ENCODE measurements around the gene PPP1R14D.

The PPP1R14D gene

DNA sequence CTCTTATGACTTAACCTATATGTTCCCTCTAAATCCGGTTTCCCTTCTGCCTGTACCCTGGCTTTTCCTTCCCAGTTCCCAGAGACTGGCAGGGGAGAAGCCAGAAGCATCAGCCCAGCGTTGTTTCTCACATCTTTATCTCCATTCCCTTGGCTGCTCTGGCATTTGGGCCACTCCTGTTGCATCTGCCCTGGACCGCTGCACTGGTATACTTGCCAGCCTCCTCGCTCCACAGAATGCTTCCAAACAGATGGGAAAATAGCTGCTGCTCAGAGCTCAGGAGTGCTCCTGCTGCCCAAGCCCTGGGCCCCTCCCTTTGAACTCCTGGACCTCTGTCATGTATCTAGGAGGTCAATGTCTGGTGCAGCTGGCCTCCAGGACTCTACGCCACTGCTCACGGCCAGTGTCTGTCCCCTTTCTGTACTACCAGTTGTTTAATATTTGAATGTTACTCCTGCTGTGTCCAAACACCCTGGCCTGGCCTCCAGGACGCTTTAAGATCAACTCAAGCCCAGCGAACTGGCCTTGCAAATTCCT is 22.1 kb upstream of the PPP1R14D start:
- DNase-seq: no peak

DNA sequence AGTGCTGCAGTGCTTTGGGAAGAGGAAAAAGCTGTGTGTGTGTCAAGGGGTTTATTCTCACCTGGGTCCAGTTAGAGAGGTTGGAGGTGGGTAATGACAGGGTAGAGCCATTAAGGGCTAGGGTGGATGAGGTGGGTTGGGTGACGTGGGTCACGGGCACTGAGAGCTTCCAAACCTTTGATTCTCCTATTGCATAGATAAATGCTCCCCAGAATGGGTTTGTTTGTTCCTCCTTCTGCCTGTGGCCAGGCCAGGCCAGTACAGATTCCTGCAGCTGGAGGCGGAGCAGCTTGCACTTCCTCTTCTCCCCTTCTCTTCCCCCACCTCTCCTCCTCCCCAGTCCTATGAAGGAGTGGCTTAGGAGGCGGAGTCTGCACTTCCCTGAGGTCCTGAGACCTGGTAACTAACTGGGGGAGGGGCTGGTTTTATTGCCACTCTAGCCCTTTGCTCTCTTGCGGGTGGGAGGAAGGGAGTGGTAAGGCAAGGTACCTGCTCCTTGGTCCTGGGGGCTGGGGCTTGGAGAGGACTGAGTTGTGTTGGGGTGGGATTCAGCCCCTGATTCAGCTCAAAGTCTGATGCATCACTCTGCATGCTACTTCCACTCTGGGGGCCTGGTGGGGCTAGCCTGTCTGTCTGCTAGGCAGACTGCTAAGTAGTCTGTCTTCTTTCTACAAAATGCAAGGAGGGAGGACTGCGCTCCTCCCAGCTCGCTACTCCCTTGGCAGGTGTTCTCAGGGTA is 18.9 kb upstream of the PPP1R14D start:
- DNase-seq: no peak

DNA sequence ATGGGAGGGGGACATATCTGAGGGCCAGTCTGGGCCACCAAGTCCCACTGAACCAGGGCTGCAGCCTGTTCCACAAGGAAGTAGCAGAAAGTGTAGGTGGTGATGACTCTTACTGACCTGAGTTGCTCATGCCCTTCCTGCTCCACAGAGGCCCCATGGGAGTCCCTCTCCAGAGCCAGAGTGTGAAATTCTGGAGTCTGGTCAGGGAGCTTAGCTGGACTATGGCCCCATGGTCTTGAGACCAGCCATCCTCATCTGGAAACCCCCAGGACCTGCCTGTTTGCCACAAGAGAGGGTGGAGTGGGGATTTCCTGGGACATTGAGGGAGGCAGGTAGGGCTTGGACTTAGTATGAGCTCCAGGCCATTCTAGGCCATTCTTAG is 18.3 kb upstream of the PPP1R14D start:
- DNase-seq: no peak

DNA sequence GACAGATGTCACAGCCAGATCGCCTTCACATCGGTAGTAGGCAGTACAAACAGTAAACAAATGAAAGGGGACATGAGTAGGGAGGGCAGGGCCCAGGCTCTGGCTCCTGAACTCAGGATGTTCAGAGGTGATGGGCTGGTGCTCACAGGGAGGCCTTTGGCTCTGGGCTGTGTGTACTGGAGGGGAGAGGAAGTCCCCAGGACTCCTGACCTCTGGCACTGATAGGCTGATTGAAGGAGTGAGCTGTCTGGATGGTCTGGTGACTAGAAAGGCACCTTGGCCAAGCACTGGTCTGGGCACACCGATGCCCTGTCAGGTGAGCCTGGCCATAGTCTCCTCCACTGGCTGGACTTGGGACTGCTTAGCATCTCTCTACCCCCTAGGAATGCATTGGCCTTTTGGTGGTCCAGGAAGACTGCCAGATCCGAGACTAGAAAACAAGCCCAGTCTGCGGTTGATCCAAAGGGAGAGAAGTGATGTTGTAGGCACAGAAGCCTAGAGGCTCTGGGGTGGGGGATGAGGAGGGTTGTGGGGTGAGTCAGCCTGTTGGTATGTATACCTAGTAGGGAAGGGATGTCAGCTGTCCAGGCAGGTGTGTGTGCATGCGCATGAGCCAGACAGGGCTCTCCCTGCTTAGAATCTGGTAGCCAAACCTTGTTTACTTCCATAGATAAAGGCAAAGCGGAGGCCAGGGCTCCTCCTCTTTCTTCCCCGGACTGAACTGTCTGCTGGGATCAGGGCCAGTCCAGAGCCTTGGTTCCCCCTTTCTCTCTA is 17.2 kb upstream of the PPP1R14D start:
- DNase-seq: no peak

DNA sequence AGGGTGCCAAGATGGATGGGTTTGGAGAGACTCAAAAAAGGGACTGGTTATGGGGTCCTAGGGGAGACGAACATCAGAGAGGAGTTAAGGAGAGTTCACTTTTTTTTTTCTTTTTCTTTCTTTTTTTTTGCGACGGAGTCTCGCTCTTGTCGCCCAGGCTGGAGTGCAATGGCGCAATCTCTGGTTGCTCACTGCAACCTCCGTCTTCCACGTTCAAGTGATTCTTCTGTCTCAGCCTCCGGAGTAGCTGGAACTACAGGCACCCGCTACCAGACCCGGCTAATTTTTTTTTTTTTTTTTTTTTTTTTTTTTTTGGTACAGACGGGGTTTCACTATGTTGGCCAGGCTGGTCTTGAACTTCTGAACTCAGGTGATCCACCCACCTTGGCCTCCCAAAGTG is 16.5 kb upstream of the PPP1R14D start:
- DNase-seq: no peak

DNA sequence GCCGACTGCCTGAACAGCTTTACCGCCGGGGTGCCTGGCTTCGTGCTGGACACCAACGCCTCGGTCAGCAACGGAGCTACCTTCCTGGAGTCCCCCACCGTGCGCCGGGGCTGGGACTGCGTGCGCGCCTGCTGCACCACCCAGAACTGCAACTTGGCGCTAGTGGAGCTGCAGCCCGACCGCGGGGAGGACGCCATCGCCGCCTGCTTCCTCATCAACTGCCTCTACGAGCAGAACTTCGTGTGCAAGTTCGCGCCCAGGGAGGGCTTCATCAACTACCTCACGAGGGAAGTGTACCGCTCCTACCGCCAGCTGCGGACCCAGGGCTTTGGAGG is 16.2 kb upstream of the PPP1R14D start:
- peak; percentile 46 for DNase-seq

DNA sequence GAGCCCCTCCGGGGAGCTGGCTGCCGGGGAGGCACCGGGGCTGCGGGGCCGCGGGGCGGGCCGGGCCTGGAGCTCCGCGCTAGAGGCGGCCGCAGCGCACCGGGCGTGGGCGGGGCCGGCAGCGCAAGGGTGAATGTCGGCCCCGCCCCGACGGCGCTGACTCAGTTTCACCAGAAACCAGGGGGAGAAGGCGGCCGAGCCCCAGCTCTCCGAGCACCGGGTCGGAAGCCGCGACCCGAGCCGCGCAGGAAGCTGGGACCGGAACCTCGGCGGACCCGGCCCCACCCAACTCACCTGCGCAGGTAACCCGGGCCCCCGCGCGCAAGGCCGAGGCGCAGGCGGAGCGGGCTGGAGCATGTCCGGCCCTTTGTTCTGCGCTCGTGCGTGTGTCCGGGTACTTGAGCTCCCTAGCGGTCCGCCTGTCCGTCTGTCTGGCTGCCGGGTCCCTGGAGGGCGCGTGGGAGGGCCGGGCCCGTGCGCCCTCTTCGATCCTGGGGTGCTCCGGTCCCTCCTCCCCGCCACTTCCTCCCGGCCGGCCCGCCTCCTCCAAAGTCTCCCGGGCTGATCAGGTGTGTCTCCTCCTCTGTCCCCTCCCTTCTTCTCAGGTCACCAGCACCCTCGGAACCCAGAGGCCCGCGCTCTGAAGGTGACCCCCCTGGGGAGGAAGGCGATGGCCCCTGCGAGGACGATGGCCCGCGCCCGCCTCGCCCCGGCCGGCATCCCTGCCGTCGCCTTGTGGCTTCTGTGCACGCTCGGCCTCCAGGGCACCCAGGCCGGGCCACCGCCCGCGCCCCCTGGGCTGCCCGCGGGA is 15.6 kb upstream of the PPP1R14D start, which contains the start of gene SPINT1:
Gene SPINT1 (plus strand): TSS at position 164 of the 811 bp plus-strand sequence. CDS start 507 bp downstream, at position 671.
- DNase-seq: peak; percentile 83

DNA sequence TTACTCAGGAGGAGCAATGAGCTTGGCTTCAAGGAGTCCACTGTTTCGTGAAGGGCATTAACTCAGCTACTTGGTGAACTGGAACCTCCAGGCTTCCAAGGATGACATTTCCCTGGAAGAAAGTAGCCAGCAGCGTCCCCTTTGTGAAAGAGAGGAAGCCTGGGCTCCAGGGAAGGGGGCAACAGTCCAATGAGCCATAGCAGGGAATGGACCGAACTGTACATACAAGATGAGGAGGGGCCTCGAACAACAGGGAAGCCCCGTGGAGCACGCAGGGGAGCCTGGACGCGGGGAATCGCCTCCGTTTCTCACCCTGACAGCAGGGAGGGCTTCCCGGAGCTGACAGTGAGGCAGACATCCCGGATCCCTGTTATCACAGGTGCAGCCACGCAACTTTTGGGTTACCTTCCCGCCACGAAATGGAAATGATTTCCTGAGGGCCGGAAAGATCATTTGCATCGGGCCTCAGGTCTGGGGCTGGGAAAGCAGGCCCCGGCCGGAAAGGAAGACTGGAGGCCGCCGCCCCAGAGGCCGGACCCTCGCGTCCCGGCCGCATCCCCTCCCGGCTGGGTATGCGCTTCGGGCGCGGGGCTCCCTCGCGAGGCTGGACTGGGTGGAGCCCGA is 14.9 kb upstream of the PPP1R14D start:
- DNase-seq: no peak

DNA sequence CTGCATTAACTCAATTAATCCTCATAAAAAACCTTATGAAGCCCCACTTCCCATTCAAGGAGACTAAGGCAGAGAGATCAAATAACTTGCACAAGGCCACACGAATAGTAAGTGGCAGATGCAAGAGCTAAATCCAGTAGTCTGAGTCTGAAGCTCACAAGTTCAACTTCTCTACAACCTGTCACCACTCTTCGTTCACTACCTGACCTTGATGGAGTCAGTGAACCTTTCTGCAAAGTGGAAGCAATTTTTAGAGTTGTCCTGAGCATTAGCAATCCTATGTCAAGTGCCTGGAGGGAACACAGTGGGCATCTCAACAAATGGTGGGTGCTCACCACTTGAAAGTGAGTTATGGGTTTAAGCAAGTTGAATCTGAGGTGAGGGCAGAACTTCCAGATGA is 13.2 kb upstream of the PPP1R14D start:
- no peak for DNase-seq

DNA sequence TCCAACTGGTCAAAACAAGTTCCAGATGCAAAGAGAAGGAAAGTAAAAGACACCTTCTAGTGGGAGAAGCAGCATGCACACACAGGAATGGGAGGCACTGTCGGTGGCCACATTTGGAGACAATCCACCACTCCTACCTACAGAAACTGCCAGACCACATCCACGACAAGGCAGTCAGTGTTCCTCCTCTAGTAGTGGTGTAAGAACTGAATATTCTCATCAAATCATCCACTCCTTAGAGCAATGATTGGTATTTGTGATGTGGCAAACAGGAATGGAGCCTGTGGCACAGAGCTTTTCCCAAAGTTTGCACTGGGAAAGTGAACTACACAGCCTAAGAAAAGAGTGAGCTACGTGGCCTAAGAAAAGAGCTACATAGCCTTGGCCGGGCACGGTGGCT is 10.2 kb upstream of the PPP1R14D start:
- DNase-seq: no peak

DNA sequence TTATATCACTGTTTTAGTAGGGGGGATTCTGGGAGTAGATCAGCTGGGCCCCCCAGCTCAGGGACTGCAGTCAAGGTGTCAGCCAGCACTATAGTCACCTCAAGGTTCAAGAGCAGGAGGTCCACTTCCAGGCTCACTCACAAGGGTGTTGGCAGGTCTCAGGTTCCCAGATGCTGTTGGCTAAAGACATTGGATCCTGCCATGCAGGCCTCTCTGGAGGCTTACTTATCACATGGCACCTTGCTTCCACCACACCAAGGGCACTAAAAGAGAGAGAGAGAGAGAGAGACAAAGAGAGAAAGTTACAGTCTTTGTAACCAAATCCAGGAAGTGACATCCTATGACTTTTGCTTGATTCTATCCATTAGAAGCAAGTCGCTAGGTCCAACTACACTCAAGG is 7.5 kb upstream of the PPP1R14D start:
- DNase-seq: no peak

DNA sequence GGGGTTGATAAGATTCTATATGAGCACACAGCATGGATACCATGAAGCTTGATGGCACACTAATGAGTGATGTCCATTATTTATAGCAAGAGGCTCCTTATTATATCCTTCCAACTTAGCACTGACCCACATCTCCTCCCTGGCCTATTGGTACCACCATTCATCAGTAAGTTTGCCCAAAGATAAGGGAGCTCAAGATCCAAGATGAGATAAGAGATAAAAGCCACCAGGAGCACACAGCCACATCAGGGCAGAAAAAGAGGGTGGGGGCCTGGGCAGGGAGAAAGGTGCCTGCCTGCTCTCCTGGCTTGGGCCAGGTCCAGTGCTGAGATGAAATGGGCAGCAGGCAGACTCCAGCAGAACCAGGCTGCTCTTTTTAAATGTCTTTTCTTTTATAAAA is 4.4 kb upstream of the PPP1R14D start:
- no peak for DNase-seq

DNA sequence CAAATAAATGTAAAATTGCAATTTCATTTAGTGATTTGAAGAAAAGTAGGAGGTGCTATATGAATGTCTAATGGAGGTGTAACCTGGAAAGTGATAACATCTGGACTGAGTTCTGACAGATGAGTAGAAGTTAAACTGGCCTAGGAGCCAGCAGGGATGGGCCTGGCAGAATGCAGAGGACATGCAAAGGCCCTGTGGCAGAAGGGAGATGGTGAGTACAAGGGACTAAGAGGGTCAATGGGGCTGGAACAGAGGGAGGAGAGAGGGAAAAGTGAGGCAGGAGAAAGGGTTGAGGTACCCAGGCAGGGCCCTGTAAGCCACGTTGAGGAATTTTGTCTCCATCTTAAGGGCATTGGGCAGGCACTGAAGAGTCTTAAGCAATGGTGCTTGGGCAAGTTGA is 3.4 kb upstream of the PPP1R14D start:
- no peak for DNase-seq

DNA sequence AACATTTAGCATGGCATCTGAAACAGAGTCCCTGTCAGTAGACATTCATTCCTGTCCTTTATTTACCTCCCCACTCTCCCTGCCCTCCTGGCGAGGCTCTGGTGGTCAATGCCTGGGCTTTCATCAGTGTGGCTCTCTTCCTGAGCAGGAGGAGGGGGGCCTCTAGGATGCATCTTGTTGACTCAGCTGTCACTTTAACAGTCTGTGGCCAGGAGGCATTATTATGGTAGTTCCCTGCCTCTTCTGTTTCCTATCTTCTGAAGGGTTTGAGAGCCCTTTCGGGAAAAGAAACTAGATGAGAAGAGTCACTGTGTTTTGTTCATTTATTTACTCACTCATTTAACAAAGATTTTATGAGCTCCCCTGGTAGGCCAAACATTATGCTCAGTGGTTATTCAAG is 2.4 kb upstream of the PPP1R14D start:
- no peak for DNase-seq

DNA sequence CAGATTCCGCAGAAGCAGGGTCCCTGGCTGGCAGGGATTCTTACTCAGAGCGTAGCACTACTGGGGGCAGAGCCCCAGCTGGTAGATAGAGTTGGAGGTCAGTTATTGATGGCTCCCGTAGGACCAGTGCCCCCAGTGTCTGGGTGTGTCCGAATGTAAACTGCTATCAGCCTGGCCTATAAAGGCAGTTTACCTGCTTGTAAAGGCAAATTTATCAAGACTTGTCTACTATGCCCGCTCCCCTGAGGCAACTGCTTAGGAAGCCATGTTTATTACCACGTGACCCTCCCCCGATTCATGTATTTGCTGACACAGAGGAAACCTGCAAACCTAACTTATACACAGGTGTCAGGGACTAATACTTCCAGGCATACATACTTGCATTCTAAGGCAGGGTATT is 607 bp upstream of the PPP1R14D start:
- DNase-seq: no peak

DNA sequence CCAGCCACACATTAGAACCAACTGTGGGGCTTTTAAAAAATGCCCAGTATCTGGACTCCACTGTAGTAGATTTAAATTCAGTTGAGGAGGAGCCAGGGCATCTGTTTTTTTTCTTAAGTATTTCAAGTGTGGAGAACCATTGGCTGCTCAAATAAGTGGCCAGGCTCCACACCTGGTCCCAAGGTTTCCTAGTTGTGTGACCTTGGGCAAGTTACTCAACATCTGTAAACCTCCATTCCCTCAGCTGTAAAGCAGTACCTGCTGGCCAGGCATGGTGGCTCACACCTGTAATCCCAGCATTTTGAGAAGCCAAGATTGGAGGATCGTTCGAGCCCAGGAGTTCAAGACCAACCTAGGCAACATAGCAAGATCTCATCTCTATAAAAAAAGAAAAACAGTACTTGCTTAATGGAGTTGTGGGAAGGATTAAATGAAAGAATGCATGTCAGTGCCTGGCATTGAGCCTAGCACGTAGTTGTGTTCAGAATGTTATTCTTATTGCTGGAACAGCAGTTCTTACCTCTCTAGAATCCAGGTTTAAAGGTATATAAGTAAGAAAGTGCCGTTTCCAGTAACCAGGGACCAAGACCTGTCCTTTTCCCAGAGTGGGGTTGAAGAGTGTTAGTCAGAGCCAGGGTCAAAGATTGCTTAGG is 2.0 kb downstream of the PPP1R14D start:
- DNase-seq: no peak

DNA sequence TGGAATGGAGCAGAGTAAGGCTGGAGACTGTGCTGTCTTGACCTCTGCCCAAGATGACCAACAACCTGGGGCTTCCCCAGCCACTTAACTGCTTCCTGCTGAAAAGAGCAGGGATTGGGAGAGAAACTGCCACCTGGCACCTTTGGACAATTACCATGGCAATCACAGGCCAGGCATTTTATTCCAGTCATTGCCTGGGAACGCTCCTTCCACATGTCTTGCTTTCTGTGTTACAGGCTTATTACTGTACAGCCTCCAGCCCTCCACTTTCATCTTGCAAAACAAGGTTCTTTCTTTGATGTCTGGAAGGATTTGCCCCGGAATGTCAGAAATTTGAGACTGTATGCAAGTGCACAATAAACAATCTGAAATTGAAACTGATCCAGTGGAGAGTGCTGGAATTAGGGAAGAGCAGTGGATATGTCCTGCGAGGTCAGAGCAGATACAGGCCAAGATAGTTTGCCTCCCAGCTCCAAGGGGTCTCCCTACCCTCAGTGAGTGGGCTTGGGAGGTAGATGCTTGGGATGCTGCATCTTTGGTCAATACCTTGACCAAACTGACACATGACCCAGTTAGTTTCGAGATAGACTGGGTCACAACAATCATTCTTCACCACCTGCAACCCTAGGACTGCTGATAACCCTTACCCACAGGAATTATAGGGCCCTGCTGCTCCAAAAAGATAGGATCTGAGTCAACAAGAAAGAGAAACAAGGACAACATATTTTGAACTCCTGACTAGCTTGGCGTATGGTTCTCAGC is 2.7 kb downstream of the PPP1R14D start:
- no peak for DNase-seq

DNA sequence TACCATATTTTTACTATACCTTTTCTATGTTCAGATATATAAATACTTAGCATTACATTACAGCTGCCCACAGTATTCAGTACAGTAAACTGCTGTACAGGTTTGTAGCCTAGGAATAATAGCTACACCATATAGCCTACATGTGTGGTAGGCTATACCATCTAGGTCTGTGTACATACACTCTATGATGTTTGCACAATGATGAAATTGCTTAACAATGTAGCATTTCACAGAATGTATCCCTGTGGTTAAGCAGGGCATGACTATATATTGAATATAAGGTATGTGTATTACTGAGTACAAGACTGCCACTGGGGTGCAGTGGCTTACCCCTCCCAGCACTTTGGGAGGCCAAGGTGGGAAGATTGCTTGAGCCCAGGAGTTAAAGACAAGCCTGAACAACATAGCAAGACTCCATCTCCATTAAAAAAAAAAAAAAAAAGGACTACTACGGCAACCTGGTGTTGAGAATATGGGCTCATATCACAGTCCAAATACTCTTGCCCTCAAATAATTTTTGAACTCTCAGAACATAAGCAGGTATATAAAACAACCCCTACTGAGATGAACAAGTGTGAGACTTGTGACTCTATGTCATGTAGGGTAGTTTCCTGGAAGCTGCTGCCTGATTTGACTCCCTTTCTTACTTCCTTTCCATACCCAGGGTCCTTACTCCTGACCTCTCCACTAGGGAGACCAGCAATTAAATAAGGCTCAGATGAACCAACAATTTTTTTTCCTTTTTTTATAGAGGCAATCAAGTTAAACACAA is 4.8 kb downstream of the PPP1R14D start:
- DNase-seq: no peak

DNA sequence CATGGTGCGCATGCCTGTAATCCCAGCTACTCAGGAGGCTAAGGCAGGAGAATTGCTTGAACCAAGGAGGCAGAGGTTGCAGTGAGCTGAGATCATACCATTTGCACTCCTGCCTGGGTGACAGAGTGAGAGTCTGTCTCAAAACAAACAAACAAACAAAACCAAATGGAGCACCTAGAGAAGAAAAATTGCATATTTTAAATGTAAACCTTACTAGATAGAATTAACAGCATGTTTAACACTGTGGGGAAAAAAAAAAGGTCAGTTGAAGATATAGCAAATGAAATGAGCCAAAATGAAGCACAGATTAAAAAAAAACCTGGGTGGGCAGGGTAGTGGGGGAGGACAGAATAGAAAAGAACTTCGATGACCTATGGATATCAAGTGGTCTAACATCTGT is 7.3 kb downstream of the PPP1R14D start:
- no peak for DNase-seq

DNA sequence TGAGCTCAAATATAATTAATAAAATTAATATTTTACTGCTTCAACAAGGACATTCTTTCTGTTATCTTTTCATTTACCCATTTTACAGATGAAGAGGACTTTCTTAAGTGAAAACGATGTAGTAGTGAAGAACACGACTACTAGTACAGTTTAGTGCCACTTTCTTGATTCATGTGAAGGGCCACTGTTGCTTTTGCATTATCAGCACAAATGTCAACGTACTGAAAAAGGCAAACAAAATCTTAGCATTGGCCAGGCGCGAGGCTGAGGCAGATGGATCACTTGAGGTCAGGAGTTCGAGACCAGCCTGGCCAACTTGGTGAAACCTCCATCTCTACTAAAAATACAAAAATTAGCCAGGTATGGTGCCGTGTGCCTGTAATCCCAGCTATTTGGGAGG is 9.5 kb downstream of the PPP1R14D start:
- DNase-seq: no peak

Measured in activated naive CD4-positive, alpha-beta T cell treated with Interleukin-2 at 50 U/mL for 16 hours (primary cell).